Mesenchymal stem cell (in vitro differentiated cells and primary cell): ENCODE measurements around the gene CD74.

Source experiments
- DNase-seq: peaks from one replicate; pipeline ENCODE4 v3.0.0-alpha.2; 2013
- H2AFZ ChIP-seq: one replicate; pipeline ENCODE4 v1.6.1; 2013; ENCODE audit warnings: low read depth, mild to moderate bottlenecking, control low read depth, inconsistent platforms, low read length, moderate library complexity
- H2AK5ac ChIP-seq: 2 replicates; pipeline ENCODE4 v1.6.1; 2013; ENCODE audit warnings: low read length, moderate library complexity, mild to moderate bottlenecking, inconsistent platforms; ENCODE audit not compliant: severe bottlenecking
- H2BK120ac ChIP-seq: one replicate; pipeline ENCODE4 v1.6.1; 2013; ENCODE audit warnings: low read depth, mild to moderate bottlenecking, inconsistent platforms, low read length, moderate library complexity
- H2BK12ac ChIP-seq, 2 experiments: one replicate each; pipeline ENCODE4 v1.6.1; 2013; ENCODE audit warnings: inconsistent platforms in 2 of 2, low read length in 2 of 2, mild to moderate bottlenecking in 2 of 2, moderate library complexity in 2 of 2, control low read depth in 1 of 2
- H2BK15ac ChIP-seq: one replicate; pipeline ENCODE4 v1.6.1; 2013; ENCODE audit warnings: mild to moderate bottlenecking, low read depth, inconsistent platforms; ENCODE audit not compliant: poor library complexity, severe bottlenecking
- H2BK5ac ChIP-seq: 2 replicates; pipeline ENCODE4 v1.6.1; 2013; ENCODE audit warnings: low read depth, mild to moderate bottlenecking, low read length, control low read depth, inconsistent platforms; ENCODE audit not compliant: poor library complexity, severe bottlenecking
- H3K14ac ChIP-seq, 2 experiments: one replicate each; pipeline ENCODE4 v1.6.1; 2013; ENCODE audit warnings: inconsistent platforms in 2 of 2, low read length in 2 of 2, control low read depth in 1 of 2, mild to moderate bottlenecking in 1 of 2, moderate library complexity in 1 of 2
- H3K18ac ChIP-seq, 2 experiments: one replicate each; pipeline ENCODE4 v1.6.1; 2013; ENCODE audit warnings: inconsistent platforms in 2 of 2, low read length in 2 of 2, control low read depth in 1 of 2, low read depth in 1 of 2, mild to moderate bottlenecking in 1 of 2
- H3K23ac ChIP-seq, 2 experiments: one replicate each; pipeline ENCODE4 v1.6.1; 2013; ENCODE audit warnings: inconsistent platforms in 2 of 2, low read length in 2 of 2, mild to moderate bottlenecking in 2 of 2, moderate library complexity in 2 of 2, control low read depth in 1 of 2
- H3K27ac ChIP-seq: 2 replicates; pipeline ENCODE4 v1.5.1; 2013; ENCODE audit warnings: mild to moderate bottlenecking, moderate library complexity, low read length, control low read depth, inconsistent platforms; ENCODE audit not compliant: poor library complexity, severe bottlenecking
- H3K27me3 ChIP-seq, 2 experiments: 2 replicates each; pipeline versions ENCODE4 v1.6.1 to v1.7.0; 2013; ENCODE audit warnings: low read length in 2 of 2, mild to moderate bottlenecking in 2 of 2, moderate library complexity in 2 of 2, control low read depth in 1 of 2, inconsistent platforms in 1 of 2; ENCODE audit not compliant: control insufficient read depth in 1 of 2, insufficient read depth in 1 of 2
- H3K36me3 ChIP-seq, 2 experiments: 2 replicates each; pipeline versions ENCODE4 v1.6.1 to v1.7.0; 2013; ENCODE audit warnings: low read length in 2 of 2, control low read depth in 1 of 2, inconsistent platforms in 1 of 2, low read depth in 1 of 2, mild to moderate bottlenecking in 1 of 2; ENCODE audit not compliant: insufficient read depth in 2 of 2, control insufficient read depth in 1 of 2
- H3K4ac ChIP-seq, 2 experiments: one replicate each; pipeline ENCODE4 v1.6.1; 2013; ENCODE audit warnings: inconsistent platforms in 2 of 2, low read length in 2 of 2, mild to moderate bottlenecking in 2 of 2, moderate library complexity in 2 of 2, control low read depth in 1 of 2, low read depth in 1 of 2
- H3K4me1 ChIP-seq: 2 replicates; pipeline ENCODE4 v1.6.1; 2013; ENCODE audit warnings: low read depth, low read length, control low read depth; ENCODE audit not compliant: control insufficient read depth, insufficient read depth
- H3K4me2 ChIP-seq: 2 replicates; pipeline ENCODE4 v1.6.1; 2013; ENCODE audit warnings: low read length, mild to moderate bottlenecking, inconsistent platforms; ENCODE audit not compliant: poor library complexity, severe bottlenecking
- H3K4me3 ChIP-seq, 2 experiments: 2 replicates each; pipeline versions ENCODE4 v1.5.1 to v1.7.0; 2013; ENCODE audit warnings: low read length in 2 of 2, mild to moderate bottlenecking in 2 of 2, control low read depth in 1 of 2, low read depth in 1 of 2; ENCODE audit not compliant: insufficient read depth in 1 of 2
- H3K79me1 ChIP-seq: replicated peaks from 2 replicates; pipeline ENCODE4 v1.6.1; 2013; ENCODE audit warnings: mild to moderate bottlenecking, control low read depth, low read length, inconsistent platforms; ENCODE audit not compliant: poor library complexity, severe bottlenecking
- H3K9ac ChIP-seq: 2 replicates; pipeline ENCODE4 v1.7.0; 2013; ENCODE audit warnings: mild to moderate bottlenecking, low read length, moderate library complexity
- H3K9me3 ChIP-seq: 2 replicates; pipeline ENCODE4 v1.7.0; 2013; ENCODE audit warnings: mild to moderate bottlenecking, low read length; ENCODE audit not compliant: control insufficient read depth
- H4K8ac ChIP-seq: one replicate; pipeline ENCODE4 v1.6.1; 2013; ENCODE audit warnings: inconsistent platforms, mild to moderate bottlenecking, low read length, moderate library complexity
- H4K91ac ChIP-seq: one replicate; pipeline ENCODE4 v1.6.1; 2013; ENCODE audit warnings: mild to moderate bottlenecking, low read length, inconsistent platforms
- WGBS: methylation state at CpG from one replicate; pipeline ENCODE4 v1.1.7; 2013; ENCODE audit warnings: mixed read lengths; 5-methylcytosine and 5-hydroxymethylcytosine counted together

The CD74 gene

DNA sequence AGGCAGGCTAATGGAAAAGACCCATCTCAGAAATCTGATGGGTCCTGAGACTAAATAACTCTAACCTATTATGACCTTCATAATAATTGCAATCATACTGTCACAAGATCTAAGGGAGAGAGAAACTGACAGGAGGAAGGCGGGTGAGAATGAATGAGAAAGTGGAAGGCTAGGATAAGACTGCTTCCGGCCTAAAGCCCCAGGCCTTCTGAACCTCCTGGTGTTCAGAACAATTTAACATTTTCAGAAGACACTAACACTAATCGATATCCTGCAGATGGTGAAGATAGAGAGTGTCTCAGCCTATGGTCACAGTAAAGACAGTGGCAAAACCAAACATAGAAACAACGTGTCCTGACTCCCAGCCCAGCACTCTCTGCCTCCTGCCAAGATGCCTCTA, 35.6 kb upstream of the CD74 start:
- no peak overlapping the region for H2BK12ac ChIP-seq
- H3K4me2 ChIP-seq: peak overlapping the region; percentile 82
- H3K9me3 ChIP-seq: no peaks in the 10 kb centered on the region
- H3K27ac ChIP-seq: no peak overlapping the region
- peak overlapping the region; percentile 98 for H3K9ac ChIP-seq
- H3K14ac ChIP-seq: no peak overlapping the region
- H2AK5ac ChIP-seq: no peak overlapping the region
- no peak overlapping the region for H4K91ac ChIP-seq
- H3K4me1 ChIP-seq: peaks cover 7% of the 10 kb centered on the region
- H3K23ac ChIP-seq: peak overlapping the region; percentile 15 to 50
- peak overlapping the region in 1 of 2 experiments; percentile 88 for H3K4me3 ChIP-seq
- no peak overlapping the region for H2BK5ac ChIP-seq
- no peaks in the 10 kb centered on the region for H3K27me3 ChIP-seq
- H4K8ac ChIP-seq: no peak overlapping the region
- DNase-seq: peak; percentile 28
- no peak overlapping the region for H2BK120ac ChIP-seq
- peaks cover 41 to 54% of the 10 kb centered on the region in 2 experiments for H3K36me3 ChIP-seq
- peaks cover 4% of the 10 kb centered on the region for H3K79me1 ChIP-seq
- no peak overlapping the region for H3K4ac ChIP-seq
- 0% methylated on average over 2 of the region's 4 CpGs for WGBS
- no peak overlapping the region for H2AFZ ChIP-seq
- H3K18ac ChIP-seq: no peak overlapping the region
- H2BK15ac ChIP-seq: no peak overlapping the region

DNA sequence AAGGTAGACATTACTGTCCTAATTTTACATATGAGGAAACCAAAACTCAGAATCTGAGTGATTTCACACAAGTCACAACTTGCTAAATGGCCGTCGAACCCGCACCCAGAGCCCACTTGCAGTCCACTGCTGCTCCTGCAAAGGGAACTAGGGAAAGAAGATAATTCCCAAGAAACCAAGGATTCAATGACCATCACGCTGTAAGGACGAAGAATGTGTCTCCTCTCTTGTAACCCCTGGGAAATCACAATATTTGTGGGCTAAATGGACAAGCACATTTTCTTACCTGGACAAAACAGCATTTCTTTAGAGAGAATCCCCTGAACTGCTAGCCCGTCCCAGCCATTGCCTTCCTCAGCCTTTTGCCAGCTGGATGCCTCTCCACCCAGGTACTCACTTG, 34.5 kb upstream of the CD74 start:
- Histone ChIP-seq H3K14ac (no peak overlapping the region), H2BK12ac (no peak overlapping the region), H2AK5ac (no peak overlapping the region), H3K79me1 (peaks cover 4% of the 10 kb centered on the region), H4K91ac (no peak overlapping the region), H3K9me3 (no peaks in the 10 kb centered on the region), H3K18ac (no peak overlapping the region), H3K4ac (no peak overlapping the region), H3K4me3 (peak overlapping the region in 1 of 2 experiments; percentile 88), H3K4me1 (peaks cover 7% of the 10 kb centered on the region), H2BK15ac (no peak overlapping the region), H2BK5ac (no peak overlapping the region), H3K9ac (peak overlapping the region; percentile 98), H3K27ac (no peak overlapping the region), H3K23ac (no peak overlapping the region), H3K36me3 (peaks cover 42 to 64% of the 10 kb centered on the region in 2 experiments), H2BK120ac (no peak overlapping the region), H4K8ac (no peak overlapping the region), H2AFZ (no peak overlapping the region), H3K27me3 (no peaks in the 10 kb centered on the region), H3K4me2 (no peak overlapping the region)
- no peak for DNase-seq
- WGBS: over 99% methylated on average over 6 of the region's 6 CpGs

DNA sequence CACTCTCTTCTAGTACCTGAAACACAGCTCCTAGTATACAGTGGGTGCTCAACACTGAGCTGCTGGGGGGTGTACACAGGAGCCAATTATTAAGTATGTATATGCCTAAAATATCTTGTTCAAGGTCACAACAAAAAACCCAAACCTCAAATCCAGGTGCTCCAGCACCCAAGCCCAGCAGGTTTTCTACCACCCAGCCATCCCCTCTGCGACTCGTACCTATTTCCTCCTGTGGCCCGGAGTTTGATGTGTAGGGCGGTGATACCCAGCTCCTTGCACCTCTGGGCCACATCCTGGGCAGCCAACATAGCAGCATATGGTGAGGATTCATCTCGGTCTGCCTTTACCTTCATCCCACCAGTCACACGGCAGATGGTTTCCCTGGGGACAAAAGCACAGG, 33.9 kb upstream of the CD74 start:
- H2BK12ac ChIP-seq: no peak overlapping the region
- no peak overlapping the region for H4K8ac ChIP-seq
- H3K27ac ChIP-seq: no peak overlapping the region
- H3K18ac ChIP-seq: no peak overlapping the region
- no peak overlapping the region for H3K4me2 ChIP-seq
- H4K91ac ChIP-seq: no peak overlapping the region
- H3K4ac ChIP-seq: no peak overlapping the region
- no peaks in the 10 kb centered on the region for H3K27me3 ChIP-seq
- H3K4me3 ChIP-seq: peak overlapping the region in 1 of 2 experiments; percentile 17
- peaks cover 10% of the 10 kb centered on the region for H3K4me1 ChIP-seq
- no peak overlapping the region for H2AFZ ChIP-seq
- peak overlapping the region; percentile 98 for H3K9ac ChIP-seq
- no peak overlapping the region for H2BK15ac ChIP-seq
- WGBS: 96% methylated on average over 6 of the region's 6 CpGs
- H3K23ac ChIP-seq: no peak overlapping the region
- peaks cover 4% of the 10 kb centered on the region for H3K79me1 ChIP-seq
- H2AK5ac ChIP-seq: no peak overlapping the region
- no peaks in the 10 kb centered on the region for H3K9me3 ChIP-seq
- no peak for DNase-seq
- H3K36me3 ChIP-seq: peaks cover 47 to 70% of the 10 kb centered on the region in 2 experiments
- H2BK5ac ChIP-seq: no peak overlapping the region
- H2BK120ac ChIP-seq: no peak overlapping the region
- peak overlapping the region in 1 of 2 experiments; percentile 7 for H3K14ac ChIP-seq

DNA sequence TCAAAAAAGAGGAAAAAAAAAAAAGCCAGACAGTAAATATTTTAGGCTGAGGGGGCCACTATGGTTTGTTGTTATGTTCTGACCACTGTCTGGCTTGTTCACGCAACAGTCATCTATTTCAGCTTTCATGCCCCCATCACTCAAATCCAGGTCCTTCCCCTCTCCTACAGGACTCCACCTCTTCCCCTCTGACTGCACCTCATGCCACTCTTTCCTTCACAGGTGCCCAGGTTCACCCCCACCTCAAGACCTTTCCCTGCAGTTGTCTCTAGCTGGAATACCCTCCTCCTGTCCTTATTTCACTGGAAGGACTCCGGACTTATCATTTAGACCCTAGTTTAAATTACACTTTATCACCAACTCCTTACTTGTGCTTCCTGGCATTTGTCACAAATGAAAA, 33.4 kb upstream of the CD74 start:
- Histone ChIP-seq H3K9me3 (no peaks in the 10 kb centered on the region), H4K8ac (no peak overlapping the region), H3K36me3 (peaks cover 51 to 70% of the 10 kb centered on the region in 2 experiments), H4K91ac (no peak overlapping the region), H3K14ac (no peak overlapping the region), H2BK15ac (no peak overlapping the region), H3K4me1 (peaks cover 10% of the 10 kb centered on the region), H2AFZ (no peak overlapping the region), H3K4me2 (no peak overlapping the region), H2AK5ac (no peak overlapping the region), H3K79me1 (peaks cover 4% of the 10 kb centered on the region), H2BK5ac (no peak overlapping the region), H3K4ac (no peak overlapping the region), H2BK12ac (no peak overlapping the region), H3K27me3 (no peaks in the 10 kb centered on the region), H3K9ac (peak overlapping the region; percentile 98), H3K23ac (no peak overlapping the region), H3K18ac (no peak overlapping the region), H3K4me3 (no peak overlapping the region), H3K27ac (no peak overlapping the region), H2BK120ac (no peak overlapping the region)
- DNase-seq: no peak
- 97% methylated on average over 2 of the region's 2 CpGs for WGBS
